DND-41 (cell line): ENCODE data around the gene PAPPA.

Experiments used
- ATAC-seq: fragments of 200-7000 bp; cut with Tn5 transposase; 3 replicates; pipeline ENCODE4 v1.9.1; 2021; ENCODE audit warnings: low read depth; ENCODE audit not compliant: insufficient read depth
- DNase-seq: peaks from one replicate; pipeline ENCODE4 v3.0.0-alpha.2; 2020
- H2AFZ ChIP-seq: 2 replicates; pipeline ENCODE4 v1.6.0; 2012; ENCODE audit warnings: low read depth, low read length
- H3K27ac ChIP-seq: 2 replicates; pipeline ENCODE4 v1.5.1; 2012; ENCODE audit warnings: low read length, inconsistent platforms
- H3K27me3 ChIP-seq: fragments of 200-600 bp; sonication (generic); 2 replicates; pipeline ENCODE4 v1.6.0; 2012; ENCODE audit warnings: low read length, mild to moderate bottlenecking, inconsistent platforms; ENCODE audit not compliant: insufficient read depth, poor library complexity
- H3K36me3 ChIP-seq: 2 replicates; pipeline ENCODE4 v1.5.1; 2012; ENCODE audit warnings: low read length, inconsistent platforms; ENCODE audit not compliant: insufficient read depth
- H3K4me1 ChIP-seq: 2 replicates; pipeline ENCODE4 v1.5.1; 2012; ENCODE audit warnings: mild to moderate bottlenecking, low read length; ENCODE audit not compliant: insufficient read depth
- H3K4me2 ChIP-seq: 2 replicates; pipeline ENCODE4 v1.6.0; 2012; ENCODE audit warnings: mild to moderate bottlenecking, moderate library complexity, low read length, inconsistent platforms; ENCODE audit not compliant: insufficient read depth
- H3K4me3 ChIP-seq, 2 experiments: fragments of 200-600 bp in 1 of 2; shearing (Covaris generic) in 1 of 2; 2 replicates each; pipeline ENCODE4 v1.5.1; 2012 to 2016; ENCODE audit warnings: inconsistent platforms in 2 of 2, low read length in 2 of 2, mild to moderate bottlenecking in 2 of 2, low read depth in 1 of 2, moderate library complexity in 1 of 2
- H3K79me2 ChIP-seq: 2 replicates; pipeline ENCODE4 v1.6.0; 2012; ENCODE audit warnings: low read length, inconsistent platforms; ENCODE audit not compliant: insufficient read depth
- H3K9ac ChIP-seq: 2 replicates; pipeline ENCODE4 v1.6.0; 2012; ENCODE audit warnings: low read depth, mild to moderate bottlenecking, inconsistent platforms, low read length, moderate library complexity
- H3K9me3 ChIP-seq: 2 replicates; pipeline ENCODE4 v1.5.1; 2012; ENCODE audit warnings: low read length, moderate library complexity, mild to moderate bottlenecking, inconsistent platforms; ENCODE audit not compliant: insufficient read depth, severe bottlenecking
- H4K20me1 ChIP-seq: 2 replicates; pipeline ENCODE4 v1.6.0; 2012; ENCODE audit warnings: low read length; ENCODE audit not compliant: insufficient read depth
- EZH2 ChIP-seq: IDR thresholded peaks from 3 replicates; pipeline ENCODE4 v1.6.1; 2012; ENCODE audit warnings: borderline replicate concordance, low read depth, mild to moderate bottlenecking, moderate library complexity, low read length, inconsistent platforms; ENCODE audit not compliant: severe bottlenecking
- TF ChIP-seq, protein P1 (sequence below): IDR thresholded peaks from 2 replicates; pipeline ENCODE4 v1.5.1; 2012; ENCODE audit warnings: borderline replicate concordance, low read length, moderate library complexity, mild to moderate bottlenecking; ENCODE audit not compliant: poor library complexity, severe bottlenecking; ENCODE audit errors: extremely low read depth

The PAPPA gene

GRCh38 chr9:116179568-116179967 lies 26.0 kb downstream of the PAPPA start:
- Histone ChIP-seq H3K27ac (no peak overlapping the region), H4K20me1 (no peaks in the 10 kb centered on the region), H2AFZ (no peak overlapping the region), H3K36me3 (no peaks in the 10 kb centered on the region), H3K4me3 (no peak overlapping the region), H3K9me3 (no peaks in the 10 kb centered on the region), H3K27me3 (no peaks in the 10 kb centered on the region), H3K79me2 (no peaks in the 10 kb centered on the region), H3K4me1 (no peaks in the 10 kb centered on the region), H3K9ac (no peak overlapping the region), H3K4me2 (no peak overlapping the region)
- no peak for TF ChIP-seq EZH2
- TF ChIP-seq, protein P1, sequence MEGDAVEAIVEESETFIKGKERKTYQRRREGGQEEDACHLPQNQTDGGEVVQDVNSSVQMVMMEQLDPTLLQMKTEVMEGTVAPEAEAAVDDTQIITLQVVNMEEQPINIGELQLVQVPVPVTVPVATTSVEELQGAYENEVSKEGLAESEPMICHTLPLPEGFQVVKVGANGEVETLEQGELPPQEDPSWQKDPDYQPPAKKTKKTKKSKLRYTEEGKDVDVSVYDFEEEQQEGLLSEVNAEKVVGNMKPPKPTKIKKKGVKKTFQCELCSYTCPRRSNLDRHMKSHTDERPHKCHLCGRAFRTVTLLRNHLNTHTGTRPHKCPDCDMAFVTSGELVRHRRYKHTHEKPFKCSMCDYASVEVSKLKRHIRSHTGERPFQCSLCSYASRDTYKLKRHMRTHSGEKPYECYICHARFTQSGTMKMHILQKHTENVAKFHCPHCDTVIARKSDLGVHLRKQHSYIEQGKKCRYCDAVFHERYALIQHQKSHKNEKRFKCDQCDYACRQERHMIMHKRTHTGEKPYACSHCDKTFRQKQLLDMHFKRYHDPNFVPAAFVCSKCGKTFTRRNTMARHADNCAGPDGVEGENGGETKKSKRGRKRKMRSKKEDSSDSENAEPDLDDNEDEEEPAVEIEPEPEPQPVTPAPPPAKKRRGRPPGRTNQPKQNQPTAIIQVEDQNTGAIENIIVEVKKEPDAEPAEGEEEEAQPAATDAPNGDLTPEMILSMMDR: no peak
- DNase-seq (no peak), ATAC-seq (no peak)

GRCh38 chr9:116181853-116182610 lies 28.4 kb downstream of the PAPPA start:
- Histone ChIP-seq H3K9ac (no peak overlapping the region), H3K27ac (no peak overlapping the region), H2AFZ (no peak overlapping the region), H3K4me1 (no peaks in the 10 kb centered on the region), H3K4me2 (no peak overlapping the region), H3K9me3 (no peaks in the 10 kb centered on the region), H4K20me1 (no peaks in the 10 kb centered on the region), H3K4me3 (no peak overlapping the region), H3K36me3 (no peaks in the 10 kb centered on the region), H3K79me2 (no peaks in the 10 kb centered on the region), H3K27me3 (no peaks in the 10 kb centered on the region)
- ATAC-seq (no peak), DNase-seq (no peak)
- TF ChIP-seq EZH2: no peak
- TF ChIP-seq, protein P1: no peak

DNA sequence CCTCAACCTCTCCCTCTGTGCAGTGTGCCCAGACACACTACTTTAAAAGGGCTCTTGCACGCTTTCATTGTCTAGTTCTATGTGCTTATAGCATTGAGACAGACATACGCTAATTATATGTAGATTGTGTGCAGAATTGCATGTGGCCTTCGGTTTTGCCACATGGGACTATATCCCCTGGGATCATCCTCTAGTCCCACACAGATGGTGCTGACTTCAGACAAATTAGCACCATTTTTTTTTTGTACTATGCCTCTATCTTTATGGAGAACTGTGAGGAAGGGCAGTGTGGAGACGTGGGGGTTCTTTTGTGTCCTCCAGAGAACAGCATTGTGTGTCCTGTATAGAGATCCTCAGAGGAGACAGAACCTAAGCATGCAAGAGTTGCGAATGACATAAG lies 29.3 kb downstream of the PAPPA start:
- ATAC-seq (no peak), DNase-seq (no peak)
- no peaks in the 10 kb centered on the region for H3K79me2 ChIP-seq
- no peaks in the 10 kb centered on the region for H3K27me3 ChIP-seq
- H3K9me3 ChIP-seq: no peaks in the 10 kb centered on the region
- no peak for TF ChIP-seq EZH2
- TF ChIP-seq, protein P1: no peak
- H3K9ac ChIP-seq: no peak overlapping the region
- no peaks in the 10 kb centered on the region for H4K20me1 ChIP-seq
- no peak overlapping the region for H3K4me2 ChIP-seq
- H2AFZ ChIP-seq: no peak overlapping the region
- no peaks in the 10 kb centered on the region for H3K4me1 ChIP-seq
- no peaks in the 10 kb centered on the region for H3K36me3 ChIP-seq
- H3K27ac ChIP-seq: no peak overlapping the region
- H3K4me3 ChIP-seq: no peak overlapping the region
